Measurements from ENCODE around the gene ZNF638.

Gene ZNF638

DNA sequence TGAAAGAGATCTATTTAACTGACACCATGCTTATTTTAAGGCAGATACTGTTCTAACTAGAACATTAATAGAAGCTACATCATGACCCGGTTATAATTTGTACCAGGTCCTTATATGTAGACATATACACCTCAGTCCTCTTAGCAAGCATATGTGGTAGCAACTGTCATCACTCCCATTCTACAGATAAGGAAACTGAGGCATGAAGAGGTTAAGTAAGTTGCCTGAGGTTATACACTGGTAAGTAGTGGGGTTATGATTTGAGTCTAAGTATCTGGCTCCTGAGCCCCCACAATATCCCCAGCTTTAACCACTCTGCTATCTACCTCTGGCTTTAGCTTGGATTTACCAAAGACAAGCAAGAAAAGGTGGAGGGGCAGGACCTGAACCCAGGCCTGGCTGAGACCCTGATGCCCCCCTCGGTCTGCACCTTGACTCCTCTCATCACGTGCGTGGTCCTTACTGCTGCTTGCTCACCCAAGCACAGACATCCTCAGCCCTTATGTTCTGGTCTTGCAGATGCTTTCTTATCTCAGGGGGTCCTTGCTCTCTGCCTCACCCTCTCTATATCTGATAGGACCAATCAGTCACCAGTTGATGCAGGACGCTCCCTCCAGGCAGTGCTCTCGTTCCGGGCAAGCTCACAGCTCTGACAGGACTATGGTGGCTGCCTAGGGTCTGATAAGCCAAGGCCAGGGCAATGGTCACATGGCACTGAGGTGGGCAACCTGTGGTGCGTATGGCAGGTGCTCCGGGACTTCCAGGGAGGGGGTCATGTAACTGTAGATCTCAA, 125.7 kb downstream of the ZNF638 start:
- no peak for DNase-seq

DNA sequence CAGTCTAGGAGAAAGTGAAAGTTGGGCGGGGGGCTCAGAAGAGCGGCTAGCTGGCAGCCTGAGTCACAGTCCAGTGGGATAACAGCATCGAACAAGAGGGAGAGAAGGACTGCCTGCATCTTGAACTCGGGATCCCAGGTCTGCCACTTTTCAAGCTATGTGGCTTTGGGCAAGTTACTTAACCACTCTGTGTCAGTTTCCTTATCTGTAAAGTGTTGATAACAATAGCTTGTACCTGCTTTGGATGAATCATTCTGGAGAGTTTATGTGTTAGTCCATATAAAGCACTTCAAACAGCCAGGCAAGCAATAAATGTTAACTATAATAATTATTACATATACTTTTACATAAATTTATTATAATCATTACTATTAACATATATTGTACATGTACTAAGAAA, 126.3 kb downstream of the ZNF638 start:
- DNase-seq = no peak

DNA sequence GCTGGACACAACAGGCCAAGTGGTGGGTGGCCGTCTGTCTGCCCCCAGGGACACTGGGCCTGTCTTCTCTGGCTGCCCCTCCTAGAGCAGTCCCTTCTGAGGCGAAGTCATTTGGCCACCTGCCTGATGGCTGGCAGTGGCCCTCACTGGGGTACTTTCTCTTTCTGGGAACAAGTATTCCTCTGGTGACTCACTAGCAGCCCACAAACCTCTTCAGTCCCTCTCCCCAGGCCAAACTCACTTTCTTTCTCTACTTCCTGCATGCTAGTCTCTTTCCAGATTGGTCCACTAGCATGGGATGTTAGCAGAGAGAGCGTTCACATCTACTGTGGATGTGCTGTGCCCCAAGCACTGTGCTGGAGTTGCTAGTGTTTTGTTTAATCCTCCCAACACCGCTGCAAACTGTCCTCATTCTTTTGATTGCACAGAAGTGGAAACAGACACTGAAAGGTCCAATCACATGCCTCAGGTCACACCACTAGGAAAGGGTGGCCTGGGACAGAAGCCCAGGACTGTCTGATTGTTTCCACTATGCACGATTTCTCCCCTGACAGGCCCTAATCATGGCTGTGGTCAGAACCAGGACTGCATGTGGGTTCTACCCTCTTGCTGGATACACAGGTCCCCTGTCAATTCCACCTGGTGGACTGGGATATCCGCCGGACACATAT, 127.0 kb downstream of the ZNF638 start:
- no peak for DNase-seq

DNA sequence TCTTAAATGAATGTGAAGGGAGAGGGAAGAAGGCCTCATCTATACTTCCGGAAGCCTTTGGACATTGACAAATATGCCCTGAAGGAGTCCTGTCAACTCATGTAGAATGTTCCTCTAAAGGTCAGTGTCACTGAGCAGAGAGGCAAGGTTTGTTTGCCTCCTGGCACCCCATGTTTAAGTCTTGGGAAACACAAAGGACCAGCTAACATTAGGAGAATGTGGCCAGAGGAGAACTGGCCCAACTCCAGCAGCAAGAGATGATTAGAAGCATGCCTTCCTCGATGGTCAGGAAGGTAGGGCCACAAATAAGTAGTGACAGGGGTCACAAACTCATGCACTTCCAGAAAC, 127.5 kb downstream of the ZNF638 start:
- DNase-seq = no peak

DNA sequence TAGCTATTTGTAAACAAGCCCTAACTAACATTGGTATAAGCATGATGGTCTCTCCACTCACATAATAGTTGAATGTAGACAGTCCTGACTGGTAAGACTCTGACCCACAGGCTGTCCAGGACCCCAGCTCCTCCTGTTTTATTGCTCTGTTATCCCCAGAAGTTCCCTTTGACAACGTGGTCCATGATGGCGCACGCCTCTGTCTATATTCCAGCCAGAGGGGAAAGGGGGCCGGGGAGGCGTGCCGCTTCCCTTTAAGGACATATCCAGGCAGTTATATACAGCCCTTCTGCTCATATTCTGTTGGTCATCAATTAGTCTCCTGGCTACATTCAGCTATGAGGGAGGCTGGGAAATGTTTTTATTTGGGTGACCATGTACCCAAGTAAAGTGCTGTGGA, 128.5 kb downstream of the ZNF638 start:
- no peak for DNase-seq

DNA sequence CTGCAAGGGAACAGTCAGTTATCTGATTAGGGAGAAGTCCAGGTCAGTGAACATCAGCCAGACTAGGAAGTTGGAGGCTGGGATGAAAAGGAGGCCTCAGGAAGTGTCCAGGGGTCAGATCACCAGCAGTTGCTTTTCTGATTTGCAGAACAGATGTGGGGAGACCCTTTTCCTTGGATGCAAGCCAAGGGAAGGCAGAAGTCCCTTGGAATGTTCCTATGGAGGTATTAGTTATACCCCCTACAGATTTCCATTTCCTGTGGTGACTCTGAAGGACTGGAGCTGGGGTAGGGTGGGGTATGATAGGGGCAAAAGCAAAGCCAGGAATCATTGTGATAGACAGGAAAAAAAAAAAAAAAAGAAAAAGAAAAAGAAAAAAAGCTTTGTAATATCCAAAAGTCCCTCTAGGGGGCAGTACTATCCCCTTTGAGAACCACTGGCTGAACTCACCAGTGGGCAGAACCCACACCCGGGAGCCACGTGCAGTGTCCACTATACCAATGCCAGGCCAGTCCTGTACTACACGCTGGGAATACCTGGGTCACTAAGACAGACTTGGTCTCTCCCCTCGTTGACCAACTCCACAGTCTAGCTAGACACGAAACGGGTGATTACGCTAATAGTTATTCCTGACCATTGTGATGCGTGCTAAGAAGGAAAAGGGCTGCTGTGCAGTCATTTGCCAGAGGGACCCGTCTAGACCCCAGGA, 129.2 kb downstream of the ZNF638 start:
- no peak for DNase-seq

DNA sequence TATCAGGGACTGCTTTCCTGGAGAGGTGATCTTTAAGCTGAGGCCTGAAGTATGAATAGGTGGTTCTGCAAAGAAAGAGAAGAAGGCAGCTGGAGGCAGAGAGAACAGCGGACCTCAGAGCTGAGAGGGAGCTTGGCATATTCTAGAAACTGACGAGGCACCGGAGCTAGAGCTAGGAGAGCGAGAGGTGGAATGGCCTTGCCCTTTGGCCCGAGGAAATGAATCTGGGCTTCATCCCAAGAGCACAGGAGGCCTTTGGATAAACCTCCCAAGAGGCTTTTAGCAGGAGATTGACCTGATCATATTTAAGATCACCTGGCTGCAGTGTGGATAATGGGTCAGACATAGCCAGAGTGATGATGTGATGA, 129.7 kb downstream of the ZNF638 start:
- no peak for DNase-seq

DNA sequence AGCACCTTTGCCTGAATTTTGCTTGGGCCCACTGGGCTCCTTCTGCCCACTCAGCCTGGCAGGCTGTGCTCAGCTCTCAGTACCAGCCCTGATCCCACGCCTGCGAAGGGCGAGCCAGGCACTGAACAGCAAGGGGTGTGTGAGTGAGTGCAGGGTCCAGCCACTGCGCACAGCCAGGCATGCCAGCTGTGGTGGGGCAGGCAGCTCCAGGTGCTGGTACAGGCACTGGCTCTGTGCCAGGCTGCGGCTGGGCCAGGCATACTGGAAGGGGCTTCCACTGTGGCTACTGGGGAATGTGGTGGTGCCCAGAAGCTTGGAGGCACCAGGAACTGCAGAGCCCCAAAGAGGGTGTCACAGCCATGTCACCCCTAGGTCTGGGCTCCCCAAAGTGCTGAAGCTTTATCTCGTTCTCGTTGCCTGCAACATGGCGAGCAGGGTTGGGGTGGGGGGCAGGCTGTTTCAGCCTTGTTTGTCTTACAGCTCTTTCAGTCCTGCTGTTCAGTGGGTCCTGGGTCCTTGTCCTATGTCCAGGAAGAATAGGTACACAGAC, 130.5 kb downstream of the ZNF638 start:
- DNase-seq = no peak

DNA sequence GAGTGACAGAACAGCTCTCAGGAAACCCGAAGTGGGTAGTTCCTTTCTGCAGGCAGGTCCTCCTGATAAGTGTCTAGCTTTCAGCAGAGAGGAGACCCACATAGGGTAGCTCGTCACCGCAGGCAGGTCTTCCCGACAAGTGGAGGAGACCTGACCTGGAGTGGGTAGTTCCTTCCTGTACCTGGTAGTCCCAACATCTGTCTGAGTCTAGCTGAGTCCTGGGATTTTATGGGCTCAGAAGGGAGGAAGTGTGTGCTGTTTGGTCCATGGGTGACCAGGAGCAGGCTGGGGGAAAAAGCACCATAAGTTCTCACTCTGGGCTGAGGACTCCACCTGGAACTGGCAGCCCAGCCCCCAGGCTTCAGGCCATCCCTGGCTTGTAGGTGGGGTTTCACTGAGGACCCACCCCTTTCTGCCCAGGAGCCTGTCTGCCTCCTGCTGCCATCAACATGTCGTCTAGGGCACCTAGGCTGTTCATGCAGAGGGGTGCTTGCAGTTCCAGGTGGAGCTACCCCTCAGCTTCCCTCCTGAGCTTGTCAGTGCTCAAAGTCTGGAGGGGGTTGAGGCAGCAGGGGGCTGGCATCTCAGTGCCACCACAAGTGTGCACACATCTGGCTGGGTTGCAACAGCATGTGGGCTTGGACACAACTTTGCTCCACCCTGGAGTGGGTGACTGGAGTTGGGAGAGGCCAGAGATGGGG, 131.2 kb downstream of the ZNF638 start:
- DNase-seq = no peak

DNA sequence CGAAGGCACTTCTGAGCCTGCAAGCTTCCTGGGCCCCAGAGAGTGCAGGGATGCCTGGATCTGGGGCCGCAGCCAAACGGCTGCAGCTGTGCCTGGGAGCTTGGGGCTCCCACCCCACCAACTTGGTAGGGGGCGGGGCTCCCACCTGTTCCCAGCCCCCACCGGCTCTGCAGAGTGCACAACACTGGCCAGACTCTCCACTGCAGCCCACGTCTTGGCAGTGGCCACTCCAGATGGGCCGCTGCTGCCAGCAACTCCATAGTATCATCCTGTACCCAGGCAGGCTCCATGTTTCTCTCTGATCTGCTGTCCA, 131.7 kb downstream of the ZNF638 start:
- DNase-seq = no peak

DNA sequence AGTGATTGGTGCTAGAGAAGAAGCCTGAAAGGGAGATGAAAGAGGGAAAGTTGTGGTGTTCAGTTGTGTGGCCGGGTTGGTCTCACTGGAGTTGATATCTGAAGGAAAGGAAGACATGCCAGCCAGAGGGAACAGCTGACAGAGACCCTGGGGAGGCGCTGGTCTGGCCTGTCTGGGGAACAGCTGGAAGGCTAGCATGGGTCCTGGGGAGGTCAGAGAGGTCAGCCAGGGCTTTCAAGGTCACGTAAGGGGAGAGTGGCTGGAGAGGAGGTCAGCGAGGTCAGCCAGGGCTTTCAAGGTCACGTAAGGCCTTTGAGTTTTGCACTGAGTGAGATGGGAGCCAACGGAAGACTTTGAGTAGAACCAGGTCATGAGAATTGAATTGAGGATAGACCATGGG, 132.8 kb downstream of the ZNF638 start:
- DNase-seq = no peak

DNA sequence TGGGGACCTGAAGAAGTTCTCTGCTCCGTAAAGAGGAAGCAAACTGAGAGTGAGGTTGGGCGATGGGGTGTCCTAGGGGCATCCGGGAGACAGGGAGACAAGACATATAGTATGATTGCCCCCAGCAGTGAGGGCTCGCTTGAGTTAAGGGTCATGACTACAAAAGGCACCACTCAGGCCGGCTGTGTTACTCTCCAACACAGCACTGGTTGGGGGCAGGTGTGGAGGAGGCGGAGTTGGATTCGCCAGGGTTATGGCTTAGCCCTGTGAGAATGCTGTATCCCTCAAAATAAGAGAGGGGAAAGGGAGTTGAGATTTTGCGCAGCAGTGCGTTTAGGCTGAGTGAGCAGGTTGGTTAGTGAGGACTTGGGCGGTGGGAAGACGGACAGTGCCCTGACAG, 133.8 kb downstream of the ZNF638 start:
- no peak for DNase-seq

DNA sequence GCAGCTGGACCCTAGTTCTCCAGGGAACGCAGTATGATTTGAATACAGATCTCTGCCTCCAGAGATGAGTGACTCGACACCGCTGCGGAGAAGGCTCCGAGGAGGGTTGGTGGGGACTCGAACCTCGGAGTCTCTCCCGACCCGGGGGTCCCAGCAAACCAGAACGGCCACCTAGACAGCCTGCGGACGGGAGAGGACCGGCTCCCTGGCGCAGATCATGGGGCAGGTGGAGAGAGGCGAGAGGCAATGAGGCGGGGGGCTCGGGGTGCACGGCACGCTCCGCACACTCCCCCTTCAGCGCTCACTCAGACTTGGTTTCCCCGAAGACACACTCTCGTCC, 134.3 kb downstream of the ZNF638 start:
- no peak for DNase-seq

DNA sequence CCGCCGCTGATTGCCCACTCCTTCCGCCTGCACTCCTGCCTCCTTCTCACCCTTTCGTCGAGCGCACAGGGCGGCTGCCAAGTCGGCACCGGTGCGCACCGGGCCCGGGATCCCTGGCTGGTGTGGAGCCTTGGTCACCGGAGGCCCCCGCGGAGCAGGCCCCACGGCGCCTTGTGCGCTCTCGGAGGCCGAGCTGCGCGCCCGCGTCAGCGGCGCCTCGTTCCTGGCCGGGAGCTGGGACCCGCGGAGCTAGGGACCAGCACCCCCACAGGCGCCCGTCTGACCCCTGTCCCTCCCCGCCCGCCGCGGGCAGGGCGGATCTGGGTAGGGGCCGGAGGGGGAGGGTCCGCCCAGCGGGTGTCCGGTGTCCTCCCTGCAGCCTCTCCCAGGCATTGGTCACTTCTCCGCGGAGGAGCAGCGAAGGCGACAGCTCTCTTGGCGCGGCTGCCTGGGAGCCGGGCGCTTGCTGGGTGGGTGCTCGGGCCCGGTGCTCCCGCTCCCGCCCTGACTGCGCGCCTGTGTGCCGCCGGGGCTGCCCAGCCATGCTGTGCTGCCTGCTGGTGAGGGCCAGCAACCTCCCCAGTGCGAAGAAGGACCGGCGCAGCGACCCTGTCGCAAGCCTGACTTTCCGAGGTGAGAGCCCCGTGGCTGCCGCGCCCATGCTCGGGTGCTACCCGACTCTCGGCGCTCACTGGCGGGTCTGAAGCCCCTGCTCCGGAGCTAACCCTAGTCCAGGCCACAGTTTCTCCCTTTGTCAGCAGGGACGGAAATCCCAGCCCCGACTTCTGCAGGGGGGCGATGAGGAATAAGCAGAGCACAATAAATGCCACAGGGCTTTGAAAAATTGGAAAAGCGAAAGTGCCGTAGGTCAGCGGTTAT, 135.0 kb downstream of the ZNF638 start:
- DNase-seq = no peak

DNA sequence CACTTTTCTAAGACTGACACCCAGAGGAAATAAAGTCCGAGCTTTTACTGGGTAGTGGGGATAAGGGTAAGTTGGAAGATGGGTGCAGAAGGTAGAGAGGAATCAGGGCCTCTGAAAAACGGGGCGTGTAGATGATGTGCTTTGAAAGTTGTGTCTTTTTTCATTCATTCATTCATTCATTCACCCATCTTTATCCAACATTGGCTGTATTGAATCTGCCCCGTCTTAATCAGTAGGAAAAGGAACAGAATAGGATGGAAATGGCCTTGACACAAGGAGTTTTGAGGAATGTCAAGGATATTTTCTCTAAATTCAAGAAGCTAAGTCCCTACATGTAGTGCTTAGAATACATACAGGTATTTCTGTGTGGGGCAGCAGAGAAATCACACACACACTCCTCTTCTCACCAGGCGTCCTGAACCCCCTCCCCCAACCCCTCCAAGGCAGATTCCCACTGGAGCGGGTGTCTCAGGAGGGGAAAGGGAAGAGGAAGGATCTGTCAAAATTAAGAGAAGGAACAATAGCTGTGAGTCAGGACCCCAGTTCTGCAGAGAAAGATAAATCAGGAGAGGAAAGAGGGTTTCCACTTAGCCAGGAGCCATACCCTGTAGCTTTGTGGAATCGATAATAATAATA, 135.7 kb downstream of the ZNF638 start:
- DNase-seq = no peak

DNA sequence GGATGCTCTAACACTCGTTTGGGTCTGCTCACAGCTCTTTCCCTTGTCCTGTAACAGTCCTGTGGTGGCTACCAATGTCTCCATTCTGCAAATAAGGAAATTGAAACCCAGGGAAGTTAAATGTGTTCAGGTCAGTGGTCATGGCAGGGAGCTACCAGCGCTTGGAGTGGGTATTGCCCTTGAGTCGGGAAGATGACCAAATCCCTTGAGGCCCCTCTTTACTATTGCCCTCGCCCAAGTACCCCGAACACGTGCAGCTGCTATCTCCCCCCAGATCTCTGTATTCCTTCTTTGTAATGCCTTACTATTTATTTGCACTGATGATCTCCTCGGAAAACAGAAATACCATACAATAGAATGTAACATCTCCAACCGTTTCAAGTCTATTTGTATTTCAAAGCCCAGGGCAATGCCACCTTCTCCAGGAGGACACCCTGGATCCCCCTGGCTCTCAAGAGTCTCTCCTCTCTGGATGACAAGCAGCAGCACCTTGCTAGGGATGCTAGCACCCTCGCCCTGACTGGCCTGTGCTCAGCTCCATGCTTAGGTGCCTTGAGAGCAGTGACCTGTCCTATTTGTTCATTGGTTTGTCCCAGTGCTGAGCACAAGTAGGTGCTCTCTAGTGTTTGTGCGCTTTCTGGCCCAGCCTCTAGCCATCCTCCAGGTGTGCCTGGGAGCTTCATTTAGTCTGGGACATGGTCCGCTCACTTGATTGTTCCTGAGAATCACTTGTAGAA, 136.9 kb downstream of the ZNF638 start:
- no peak for DNase-seq

DNA sequence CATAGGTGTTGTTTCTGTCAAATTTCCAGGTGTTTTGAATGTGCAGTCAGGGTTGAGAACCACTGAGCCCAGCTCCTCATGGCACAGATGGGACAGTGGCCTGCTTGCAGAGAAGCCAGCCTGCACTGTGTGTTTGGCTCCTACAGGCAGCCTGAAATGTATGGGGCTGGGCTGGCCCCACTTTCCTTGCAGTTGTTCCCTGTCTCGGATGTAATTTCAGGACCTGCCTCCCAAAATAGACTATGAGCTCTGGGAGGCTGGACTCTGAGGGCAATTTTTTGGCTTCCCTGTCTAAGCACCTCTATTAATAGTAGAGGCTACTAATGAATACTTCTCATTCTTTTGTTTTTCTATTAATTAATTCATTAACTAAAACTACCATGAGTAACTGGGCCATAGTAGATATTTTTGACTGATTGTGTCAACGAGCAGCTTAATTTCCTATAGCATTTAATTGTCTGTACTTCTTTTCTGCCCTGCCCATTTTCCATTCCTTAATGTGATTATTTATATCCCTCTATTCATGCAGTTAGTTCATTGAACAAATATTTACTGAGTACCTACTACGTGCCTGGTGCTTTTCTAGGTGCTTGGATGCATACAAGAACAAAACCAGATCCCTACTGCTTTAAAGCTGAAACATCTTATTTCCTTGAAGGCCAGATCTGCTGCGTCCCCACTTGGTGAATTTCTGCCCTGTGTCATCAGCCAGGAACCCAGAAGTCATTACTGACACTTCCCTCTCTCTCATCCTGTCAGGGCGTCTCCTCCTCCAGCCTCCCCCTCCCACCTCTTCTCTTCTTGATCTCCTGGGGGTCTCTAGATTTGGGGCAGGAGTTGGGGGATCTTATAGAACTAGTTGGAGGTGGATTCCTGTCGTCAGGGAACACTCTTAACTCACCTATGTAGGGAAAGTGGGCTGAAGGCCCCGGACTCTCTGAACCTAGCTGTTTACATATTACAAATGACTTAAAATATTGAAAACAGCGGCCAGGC, 138.1 kb downstream of the ZNF638 start:
- DNase-seq = no peak

DNA sequence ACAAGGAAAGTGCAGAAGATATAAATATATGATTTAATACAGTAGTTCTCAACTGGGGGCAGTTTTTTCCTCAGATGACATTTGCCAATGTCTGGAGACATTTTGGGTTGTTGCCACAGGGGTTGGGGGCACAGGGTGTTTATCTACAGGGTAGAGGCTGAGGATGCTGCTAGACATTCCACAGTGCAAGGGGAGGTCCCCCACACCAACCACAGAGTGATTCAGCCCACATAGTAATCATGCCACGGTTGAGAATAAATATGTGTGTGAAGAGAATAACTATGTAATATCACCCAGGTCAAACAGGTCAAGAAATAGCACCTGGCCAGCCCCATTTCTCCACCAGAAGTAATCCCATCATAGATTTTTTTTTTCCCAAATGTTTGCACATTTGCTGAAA, 139.7 kb downstream of the ZNF638 start:
- no peak for DNase-seq

DNA sequence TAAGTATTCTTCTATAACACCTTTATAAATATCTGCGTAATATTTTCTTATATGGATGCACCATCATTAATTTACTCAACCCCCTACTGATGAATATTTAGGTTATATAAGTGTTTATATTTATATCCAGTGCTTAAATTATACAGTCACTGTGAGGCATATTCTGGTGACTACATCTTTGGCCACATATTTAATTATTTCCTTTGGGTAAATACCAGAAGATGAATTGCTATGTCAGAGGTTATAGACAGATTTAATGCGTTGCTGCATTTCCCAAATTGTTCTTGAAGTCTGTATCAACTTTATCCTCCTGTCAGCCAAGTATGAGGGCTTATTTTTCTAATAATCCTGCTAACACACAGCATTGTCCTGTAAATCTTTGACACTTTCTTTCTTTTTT, 140.4 kb downstream of the ZNF638 start:
- DNase-seq = no peak

All from CD4-positive, alpha-beta T cell treated with Interleukin-15 for 1 hour (primary cell).